Measurements from ENCODE around the gene SLC16A6.

- TF ChIP-seq POLR2A (IDR thresholded peaks at IDR 0.05) (no peak), CTCF (IDR thresholded peaks at IDR 0.05) (no peak)
Measured at GRCh38 chr17:68257934-68258333, 33.0 kb downstream of the SLC16A6 start.
